Astrocyte of the hippocampus (primary cell): ENCODE measurements around the gene PKNOX1.
"Not testable (repeated sequence)": the region's sequence is repeated elsewhere in the genome, so short reads cannot be mapped to it uniquely, and the experiment has no call there.

Experiments used
- DNase-seq: peaks from one replicate; pipeline ENCODE4 v3.0.0; 2011; ENCODE audit warnings: low read depth, low spot score

PKNOX1 gene

DNA sequence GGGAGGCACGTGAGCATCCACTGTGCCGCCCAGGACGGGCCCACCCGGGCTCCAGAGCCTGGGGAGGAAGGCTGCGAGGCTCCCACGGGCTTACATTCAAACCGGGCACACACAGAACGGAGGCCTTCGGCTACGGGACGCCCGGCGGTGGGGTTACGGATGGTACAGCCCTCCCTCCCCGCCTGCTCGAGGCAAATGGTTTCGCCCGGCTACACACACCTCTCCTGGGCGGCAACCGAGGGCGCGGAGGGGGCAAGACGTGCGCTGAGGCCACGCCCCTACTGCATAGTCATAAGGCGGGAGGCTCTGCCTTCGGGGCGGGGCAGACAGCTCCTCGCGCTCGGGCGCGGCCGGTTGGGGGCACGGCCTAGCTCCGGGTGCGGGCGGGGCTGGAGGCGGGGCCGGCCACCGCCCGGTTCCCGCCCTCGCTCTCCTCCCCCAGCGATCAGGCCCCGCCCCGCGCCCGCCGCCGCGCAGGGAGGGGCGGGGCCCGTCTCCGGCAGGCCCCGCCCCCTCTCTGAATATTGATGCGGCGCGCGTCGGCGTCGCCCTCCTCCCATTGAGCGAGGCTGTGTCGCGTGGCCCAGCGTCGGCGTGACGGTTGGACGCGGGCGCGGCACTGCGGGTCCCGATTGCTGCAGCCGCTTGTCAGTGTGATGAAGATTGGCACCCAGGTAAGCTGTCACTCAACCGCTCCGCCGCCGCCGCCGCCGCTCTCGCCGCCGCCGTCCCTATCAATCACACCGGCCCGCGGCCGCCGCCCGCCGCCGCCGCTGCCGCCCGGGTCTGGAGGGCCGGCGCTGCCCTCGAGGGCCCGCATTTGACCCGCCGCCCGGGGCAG lies at the start of gene PKNOX1:
TSS of gene PKNOX1 (plus strand) at position 572 of the 841 bp plus-strand sequence. CDS start 29,820 bp downstream, outside the sequence.
- DNase-seq, result peak; percentile 100

DNA sequence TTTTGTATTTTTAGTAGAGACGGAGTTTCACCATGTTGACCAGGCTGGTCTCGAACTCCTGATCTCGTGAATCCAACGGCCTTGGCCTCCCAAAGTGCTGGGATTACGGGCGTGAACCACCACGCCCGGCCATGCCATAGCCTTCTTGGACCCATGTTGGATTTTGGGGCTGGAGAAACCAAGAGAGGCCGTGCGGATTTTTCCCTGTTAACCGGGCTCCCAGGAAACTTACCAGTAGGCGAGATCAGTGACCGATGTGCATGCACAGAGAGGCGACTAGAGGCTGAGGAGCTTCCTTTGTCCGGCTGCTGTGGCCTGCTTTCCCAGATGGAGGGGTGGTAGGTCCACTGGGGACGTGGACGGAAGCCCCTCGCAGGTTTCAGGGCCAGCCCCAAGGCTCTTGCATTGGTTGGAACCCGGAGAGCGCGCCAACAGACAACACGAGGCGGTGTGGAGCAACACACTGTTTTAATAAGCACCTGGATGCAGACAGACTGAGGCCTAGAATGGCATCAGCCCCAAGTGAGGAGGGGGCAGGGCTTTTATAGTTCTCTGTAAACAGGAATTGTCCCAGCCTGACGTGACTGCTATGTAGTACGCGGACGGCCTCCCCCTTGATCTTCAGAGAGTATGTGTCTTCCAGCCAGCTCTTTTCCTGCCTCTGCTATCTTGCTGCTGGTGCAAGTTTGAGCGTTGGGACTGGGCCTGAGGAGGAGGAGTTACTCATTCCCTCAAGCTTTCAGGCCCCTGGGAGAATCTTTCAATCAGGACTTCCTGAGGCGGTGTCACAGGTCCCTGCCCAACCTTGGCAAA lies 49.0 kb upstream of the PKNOX1 start, which contains the start of gene ERVH48-1:
TSS of gene ERVH48-1 (minus strand) at position 517 of the 813 bp plus-strand sequence. CDS start 6,624 bp downstream, outside the sequence.
- DNase-seq, result no peak

- not testable (repeated sequence) for DNase-seq
Observed at GRCh38 chr21:42927474-42928200, 46.7 kb upstream of the PKNOX1 start.

GRCh38 chr21:42929969-42930368 lies 44.4 kb upstream of the PKNOX1 start:
- DNase-seq, result no peak

DNA sequence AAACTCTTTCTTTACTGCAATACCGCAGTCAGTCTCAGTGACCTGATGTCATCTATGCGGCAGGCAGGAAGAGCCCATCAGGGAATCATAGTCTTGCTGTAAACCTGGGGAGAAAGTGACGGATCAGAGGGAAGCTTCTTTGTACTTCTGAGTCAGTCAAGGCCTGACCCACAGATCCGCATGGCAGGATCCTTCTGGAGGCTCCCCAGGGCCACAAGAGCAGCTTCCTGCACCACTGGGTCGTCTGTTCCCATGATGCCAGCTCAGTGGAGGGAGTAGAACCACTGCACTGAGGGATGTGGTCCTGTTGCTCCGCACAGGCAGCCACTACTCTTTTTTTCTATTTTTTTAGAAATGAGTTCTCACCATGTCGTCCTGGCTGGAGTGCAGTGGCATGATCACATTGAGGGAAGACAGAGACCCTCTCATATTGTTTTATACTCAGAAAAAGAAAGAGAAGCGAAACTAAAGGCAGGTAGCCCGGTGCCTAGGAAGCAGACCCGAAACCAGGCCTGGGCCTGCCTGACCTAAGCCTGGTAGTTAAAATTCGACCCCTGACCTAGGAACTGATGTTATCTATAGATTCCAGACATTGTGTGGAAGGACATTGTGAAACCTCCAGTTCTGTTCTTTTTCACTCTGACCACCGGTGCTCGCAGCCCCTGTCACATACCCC lies 42.7 kb upstream of the PKNOX1 start:
- DNase-seq, result no peak

GRCh38 chr21:42932378-42933136 lies 41.8 kb upstream of the PKNOX1 start:
- not testable (repeated sequence) for DNase-seq

DNA sequence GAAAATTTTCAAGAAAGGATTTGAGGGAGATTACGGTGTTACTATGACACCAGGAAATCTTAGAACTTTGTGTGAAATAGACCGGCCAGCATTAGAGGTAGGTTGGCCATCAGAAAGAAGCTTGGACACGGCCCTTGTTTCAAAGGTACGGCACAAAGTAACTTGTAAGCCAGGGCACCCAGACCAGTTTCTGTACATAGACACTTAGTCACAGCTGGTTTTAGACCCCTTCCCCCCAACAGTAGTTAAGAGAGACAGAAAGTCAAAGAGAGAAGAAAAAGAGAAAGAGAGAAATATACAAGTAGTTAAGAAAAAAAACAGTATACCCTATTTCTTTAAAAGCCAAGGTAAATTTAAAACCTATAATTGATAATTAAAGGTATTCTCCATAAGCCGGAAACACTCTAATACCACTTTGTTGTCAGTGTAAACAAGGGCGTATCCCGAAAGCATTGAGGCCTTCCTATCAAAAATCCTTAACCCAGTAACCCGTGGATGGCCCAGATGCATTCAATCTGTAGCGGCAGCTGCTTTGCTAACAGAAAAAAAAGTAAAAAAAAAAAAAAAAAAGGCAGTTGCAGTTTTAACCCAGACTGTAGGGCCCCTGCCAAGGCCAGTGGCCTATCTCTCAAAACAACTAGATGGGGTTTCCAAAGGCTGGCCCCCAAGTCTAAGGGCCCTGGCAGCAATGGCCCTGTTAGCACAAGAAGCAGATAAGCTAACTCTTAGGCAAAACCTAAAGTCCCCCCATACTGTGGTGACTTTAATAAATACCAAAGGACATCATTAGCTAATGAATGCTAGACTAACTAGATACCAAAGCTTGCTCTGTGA lies 41.0 kb upstream of the PKNOX1 start:
- DNase-seq, result not testable (repeated sequence)

DNA sequence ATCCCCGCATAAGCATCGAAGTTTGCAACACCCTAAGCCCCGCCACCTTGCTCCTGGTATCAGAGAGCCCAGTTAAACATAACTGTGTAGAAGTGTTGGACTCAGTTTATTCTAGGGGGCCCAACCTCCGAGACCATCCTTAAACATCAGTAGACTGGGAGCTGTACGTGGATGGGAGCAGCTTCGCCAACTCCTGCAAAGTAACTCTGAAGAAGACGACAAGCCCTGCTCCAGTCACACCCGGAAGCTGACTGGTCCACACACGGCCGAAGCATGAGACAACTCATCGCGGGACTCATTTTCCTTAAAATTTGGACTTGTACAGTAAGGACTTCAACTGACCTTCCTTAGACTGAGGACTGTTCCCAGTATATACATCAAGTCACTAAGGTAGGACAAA lies 40.4 kb upstream of the PKNOX1 start:
- DNase-seq, result not testable (repeated sequence)

- not testable (repeated sequence) for DNase-seq
Observed at GRCh38 chr21:42936360-42936759, 38.0 kb upstream of the PKNOX1 start.

- DNase-seq, result not testable (repeated sequence)
Observed at GRCh38 chr21:42937034-42937940, 37.1 kb upstream of the PKNOX1 start.

- no peak for DNase-seq
Observed at GRCh38 chr21:42937960-42938605, 36.3 kb upstream of the PKNOX1 start.

DNA sequence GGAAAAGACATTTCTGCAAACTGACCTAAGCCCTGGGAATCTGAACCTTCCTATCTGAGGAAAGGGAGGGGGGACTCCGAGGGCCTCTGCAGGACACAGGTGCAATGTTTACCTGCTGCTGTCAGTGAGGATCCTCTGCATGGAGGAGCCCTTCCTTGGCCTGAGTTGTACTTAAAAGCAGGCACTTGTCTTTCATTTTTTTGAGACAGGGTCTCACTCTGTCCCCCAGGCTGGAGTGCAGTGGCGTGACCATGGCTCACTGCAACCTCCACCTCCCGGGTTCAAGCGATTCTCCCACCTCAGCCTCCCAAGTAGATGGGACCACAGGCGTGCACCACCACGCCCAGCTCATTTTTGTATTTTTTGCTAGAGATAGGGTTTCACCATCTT lies 35.8 kb upstream of the PKNOX1 start:
- DNase-seq, result not testable (repeated sequence)

- peak; percentile 95 for DNase-seq
Observed at GRCh38 chr21:42939582-42940413, 34.6 kb upstream of the PKNOX1 start.

DNA sequence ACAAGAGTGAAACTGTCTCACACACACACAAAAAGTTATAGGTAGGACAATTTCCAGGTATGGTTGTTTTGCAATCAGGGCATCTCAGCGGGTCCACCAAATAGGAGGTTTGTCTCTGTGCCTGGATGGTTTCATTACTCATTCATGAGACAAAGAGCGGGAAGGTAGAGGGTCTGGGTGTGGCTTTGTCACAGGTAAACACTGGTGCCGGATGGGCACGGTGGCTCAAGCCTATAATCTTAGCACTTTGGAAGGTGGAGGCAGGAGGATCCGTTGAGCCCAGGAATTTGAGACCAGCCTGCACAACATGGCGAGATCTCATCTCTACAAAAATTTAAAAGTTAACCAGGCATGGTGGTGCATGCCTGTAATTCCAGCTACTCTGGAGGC lies 32.7 kb upstream of the PKNOX1 start:
- no peak for DNase-seq

DNA sequence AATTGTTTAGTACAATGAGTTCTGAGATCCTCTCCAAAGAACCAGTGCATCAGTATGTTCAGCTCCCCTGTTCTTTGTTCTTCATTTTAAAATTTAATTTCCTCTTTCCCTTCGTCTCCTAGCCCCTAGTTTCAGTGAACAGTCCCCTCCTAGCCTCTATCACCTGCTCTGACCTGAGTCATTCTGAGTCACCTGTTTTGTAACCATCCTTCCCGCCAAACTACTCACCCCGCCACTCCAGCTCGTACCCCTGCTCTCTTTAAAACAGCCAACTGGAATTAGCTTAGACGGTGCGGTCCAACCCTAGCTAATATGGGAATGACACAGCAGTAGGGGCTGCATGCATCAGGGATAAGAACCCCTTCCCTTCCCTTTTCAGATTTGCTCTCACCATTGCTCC lies 32.1 kb upstream of the PKNOX1 start:
- no peak for DNase-seq

GRCh38 chr21:42949094-42949755 lies 25.1 kb upstream of the PKNOX1 start:
- DNase-seq, result not testable (repeated sequence)
